ENCODE results near the gene XPO6.

XPO6 gene

GRCh38 chr16:28110977-28111376 lies 100.8 kb downstream of the XPO6 start:
- peaks cover 3% of the 10 kb centered on the region for H3K79me2 ChIP-seq
- H3K9ac ChIP-seq, result no peak overlapping the region
- no peaks in the 10 kb centered on the region for H3K36me3 ChIP-seq (ENCODE audit: control insufficient read depth, insufficient read depth, low read length)
- H3K4me2 ChIP-seq (ENCODE audit: low read length), result no peak overlapping the region
- no peaks in the 10 kb centered on the region for H3K4me1 ChIP-seq
- no peak overlapping the region for H2AFZ ChIP-seq
- H3K9me3 ChIP-seq (ENCODE audit: control insufficient read depth, low read length), result no peaks in the 10 kb centered on the region
- no peak overlapping the region for H3K4me3 ChIP-seq (ENCODE audit: low read depth, low read length)
- no peak for TF ChIP-seq CTCF (IDR thresholded peaks at IDR 0.05)
- no peak overlapping the region for H3K27ac ChIP-seq
- H3K27me3 ChIP-seq (ENCODE audit: control insufficient read depth, insufficient read depth, low read length), result no peaks in the 10 kb centered on the region

GRCh38 chr16:28110479-28110878 lies 101.3 kb downstream of the XPO6 start:
- H3K4me2 ChIP-seq (ENCODE audit: low read length), result no peak overlapping the region
- no peak for TF ChIP-seq CTCF (IDR thresholded peaks at IDR 0.05)
- H3K27ac ChIP-seq, result no peak overlapping the region
- no peaks in the 10 kb centered on the region for H3K4me1 ChIP-seq
- H2AFZ ChIP-seq, result no peak overlapping the region
- H3K36me3 ChIP-seq (ENCODE audit: control insufficient read depth, insufficient read depth, low read length), result no peaks in the 10 kb centered on the region
- no peaks in the 10 kb centered on the region for H3K27me3 ChIP-seq (ENCODE audit: control insufficient read depth, insufficient read depth, low read length)
- no peaks in the 10 kb centered on the region for H3K9me3 ChIP-seq (ENCODE audit: control insufficient read depth, low read length)
- no peak overlapping the region for H3K9ac ChIP-seq
- no peak overlapping the region for H3K4me3 ChIP-seq (ENCODE audit: low read depth, low read length)
- H3K79me2 ChIP-seq, result peaks cover 3% of the 10 kb centered on the region

- Histone ChIP-seq H3K9ac (no peak overlapping the region), H3K27ac (no peak overlapping the region), H3K79me2 (peaks cover 3% of the 10 kb centered on the region), H3K36me3 (ENCODE audit: control insufficient read depth, insufficient read depth, low read length) (no peaks in the 10 kb centered on the region), H3K9me3 (ENCODE audit: control insufficient read depth, low read length) (no peaks in the 10 kb centered on the region), H3K27me3 (ENCODE audit: control insufficient read depth, insufficient read depth, low read length) (no peaks in the 10 kb centered on the region), H2AFZ (no peak overlapping the region), H3K4me2 (ENCODE audit: low read length) (no peak overlapping the region), H3K4me3 (ENCODE audit: low read depth, low read length) (no peak overlapping the region), H3K4me1 (no peaks in the 10 kb centered on the region)
- no peak for TF ChIP-seq CTCF (IDR thresholded peaks at IDR 0.05)
These were observed 101.7 kb downstream of the XPO6 start for GRCh38 chr16:28110074-28110473.

- Histone ChIP-seq H3K79me2 (peaks cover 3% of the 10 kb centered on the region), H3K27me3 (ENCODE audit: control insufficient read depth, insufficient read depth, low read length) (no peaks in the 10 kb centered on the region), H3K36me3 (ENCODE audit: control insufficient read depth, insufficient read depth, low read length) (no peaks in the 10 kb centered on the region), H3K4me3 (ENCODE audit: low read depth, low read length) (no peak overlapping the region), H3K4me1 (no peaks in the 10 kb centered on the region), H3K9ac (no peak overlapping the region), H3K4me2 (ENCODE audit: low read length) (no peak overlapping the region), H2AFZ (no peak overlapping the region), H3K9me3 (ENCODE audit: control insufficient read depth, low read length) (no peaks in the 10 kb centered on the region), H3K27ac (no peak overlapping the region)
- TF ChIP-seq CTCF (IDR thresholded peaks at IDR 0.05), result no peak
These were observed 103.0 kb downstream of the XPO6 start for GRCh38 chr16:28108590-28109247.

- no peaks in the 10 kb centered on the region for H3K36me3 ChIP-seq (ENCODE audit: control insufficient read depth, insufficient read depth, low read length)
- peaks cover 3% of the 10 kb centered on the region for H3K79me2 ChIP-seq
- no peak overlapping the region for H3K4me2 ChIP-seq (ENCODE audit: low read length)
- no peak overlapping the region for H3K4me3 ChIP-seq (ENCODE audit: low read depth, low read length)
- H3K27ac ChIP-seq, result no peak overlapping the region
- H3K9ac ChIP-seq, result no peak overlapping the region
- H3K4me1 ChIP-seq, result no peaks in the 10 kb centered on the region
- no peaks in the 10 kb centered on the region for H3K27me3 ChIP-seq (ENCODE audit: control insufficient read depth, insufficient read depth, low read length)
- TF ChIP-seq CTCF (IDR thresholded peaks at IDR 0.05), result no peak
- no peak overlapping the region for H2AFZ ChIP-seq
- H3K9me3 ChIP-seq (ENCODE audit: control insufficient read depth, low read length), result no peaks in the 10 kb centered on the region
These were observed 104.5 kb downstream of the XPO6 start for GRCh38 chr16:28107232-28107631.
